Activated CD8-positive, alpha-beta T cell treated with anti-CD3 and anti-CD28 coated beads, Interleukin-2, amount 10 ng/mL, durations not matched to agents 7 days and 5 days (primary cell): ENCODE data around the gene GHDC. TPM values are rescaled to one million over a fixed set of nuclear protein-coding genes. Genes with fewer than 3 reads are reported as not detected.

ENCODE experiments used
- ATAC-seq: fragments of 150-1000 bp; cut with Tn5 transposase; one replicate; pipeline ENCODE4 v1.10.0; 2021; ENCODE audit warnings: moderate library complexity
- CTCF ChIA-PET: fragments of 350-600 bp; sonication (Branson Sonifier 250); formaldehyde crosslinking; loops from one replicate; lab custom pipeline; 2021; ENCODE audit warnings: antibody characterized with exemption; lab: Charles Lee
- POLR2A ChIA-PET: fragments of 350-600 bp; sonication (Branson Sonifier 250); formaldehyde crosslinking; loops from one replicate; lab custom pipeline; 2021; ENCODE audit warnings: antibody characterized with exemption; lab: Charles Lee
- DNase-seq: peaks from one replicate; pipeline ENCODE4 v3.0.0-alpha.2; 2020
- H3K27ac Mint-ChIP-seq: one replicate; pipeline ENCODE4 v1.8.0; 2021; ENCODE audit warnings: mild to moderate bottlenecking, mixed read lengths
- H3K27me3 Mint-ChIP-seq: one replicate; pipeline ENCODE4 v1.8.0; 2021; ENCODE audit warnings: low read depth, mixed read lengths
- H3K36me3 Mint-ChIP-seq: one replicate; pipeline ENCODE4 v1.8.0; 2021; ENCODE audit warnings: low read depth, mixed read lengths
- H3K4me1 Mint-ChIP-seq: one replicate; pipeline ENCODE4 v1.8.0; 2021; ENCODE audit warnings: low read depth, mixed read lengths
- H3K4me3 Mint-ChIP-seq: one replicate; pipeline ENCODE4 v1.8.0; 2021; ENCODE audit warnings: mild to moderate bottlenecking, mixed read lengths
- H3K9me3 Mint-ChIP-seq: one replicate; pipeline ENCODE4 v1.8.0; 2022; ENCODE audit warnings: mixed read lengths; ENCODE audit not compliant: insufficient read depth
- total RNA-seq, 2 experiments: library from RNA; stranded (reverse); gene quantifications; one replicate each; pipeline ENCODE4 v1.2.3, GENCODE V29; 2021

Gene GHDC
- total RNA-seq, 2 experiments from 2014 or later, result 16.6 to 17.2 TPM

DNA sequence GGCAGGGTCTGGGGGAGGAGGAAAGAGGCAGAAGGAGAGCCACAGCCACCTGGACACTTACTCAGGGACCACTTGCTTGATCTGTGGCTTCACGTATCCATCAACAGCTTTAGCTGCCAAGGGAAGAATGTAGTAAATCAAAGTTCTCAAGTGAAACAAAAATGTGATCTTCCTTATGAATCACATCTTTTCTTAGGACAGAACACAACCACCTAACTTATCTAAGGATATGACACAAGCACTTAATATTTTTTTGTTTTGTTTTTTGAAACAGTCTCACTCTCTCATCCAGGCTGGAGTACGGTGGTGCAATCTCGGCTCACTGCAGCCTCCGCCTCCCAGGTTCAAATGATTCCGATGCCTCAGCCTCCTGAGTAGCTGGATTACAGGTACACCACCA lies 8.4 kb upstream of the GHDC start:
- POLR2A ChIA-PET, result no interaction called here

DNA sequence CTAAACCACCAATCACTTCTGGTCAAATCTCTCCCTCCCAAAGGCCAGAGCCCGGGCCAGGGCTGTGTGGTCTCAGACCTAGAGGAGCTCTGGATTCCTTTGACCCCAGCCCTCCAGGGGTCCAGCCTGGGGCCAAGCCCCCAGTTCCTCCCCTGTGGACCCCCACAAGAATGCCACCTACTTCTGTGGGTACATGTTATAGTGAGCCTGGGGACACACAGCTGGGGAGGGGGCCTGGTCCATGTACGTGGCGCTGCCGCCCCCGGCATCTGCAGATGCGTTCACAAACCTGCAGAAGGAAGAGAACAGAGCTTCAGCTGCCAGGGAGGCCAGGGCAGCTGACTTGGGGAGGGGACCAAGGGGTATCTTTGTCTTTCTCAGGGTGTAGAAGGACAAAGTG lies 7.9 kb upstream of the GHDC start:
- ChIA-PET POLR2A (interaction anchor here (0.9 kb wide), 1 partner anchor 17 kb away, joined by 3 read pairs; the partner anchor contains the start of gene HCRT), CTCF (interaction anchor here (1.1 kb wide), 1 partner anchor 39 kb away, joined by 3 read pairs; no protein-coding TSS in a partner anchor)
- ATAC-seq (no peak), DNase-seq (no peak)
- peaks cover 43% of the 10 kb centered on the region for H3K36me3 Mint-ChIP-seq
- no peaks in the 10 kb centered on the region for H3K4me1 Mint-ChIP-seq
- no peaks in the 10 kb centered on the region for H3K27me3 Mint-ChIP-seq
- H3K9me3 Mint-ChIP-seq, result no peaks in the 10 kb centered on the region
- no peak overlapping the region for H3K4me3 Mint-ChIP-seq
- H3K27ac Mint-ChIP-seq, result no peak overlapping the region

More for the DNA sequence above, 8.4 kb upstream of the GHDC start:
- H3K4me1 Mint-ChIP-seq, result no peaks in the 10 kb centered on the region
- no peak for ATAC-seq
- no peaks in the 10 kb centered on the region for H3K27me3 Mint-ChIP-seq
- no peaks in the 10 kb centered on the region for H3K9me3 Mint-ChIP-seq
- no peak for DNase-seq
- CTCF ChIA-PET, result no interaction called here
- no peak overlapping the region for H3K4me3 Mint-ChIP-seq
- H3K36me3 Mint-ChIP-seq, result peaks cover 48% of the 10 kb centered on the region
- H3K27ac Mint-ChIP-seq, result no peak overlapping the region

DNA sequence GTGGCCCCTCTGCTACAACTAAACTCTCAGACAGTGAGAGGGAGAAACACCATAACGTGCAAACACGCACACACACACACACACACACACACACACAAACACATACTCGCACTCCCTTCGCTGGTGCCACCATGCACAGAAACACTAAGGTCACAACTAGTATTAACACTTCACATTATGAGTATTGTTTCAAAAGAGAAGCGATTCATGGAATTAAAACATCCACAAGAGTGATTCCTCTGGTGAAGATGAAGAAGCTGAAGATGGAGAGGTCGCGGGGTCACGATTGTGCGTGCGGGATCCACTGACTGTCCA lies 7.1 kb upstream of the GHDC start:
- POLR2A ChIA-PET, result interaction anchor here (0.9 kb wide), 1 partner anchor 16 kb away, joined by 3 read pairs; the partner anchor contains the start of gene HCRT
- no peak overlapping the region for H3K4me3 Mint-ChIP-seq
- CTCF ChIA-PET, result interaction anchor here (1.1 kb wide), 1 partner anchor 38 kb away, joined by 3 read pairs; no protein-coding TSS in a partner anchor
- ATAC-seq, result no peak
- no peaks in the 10 kb centered on the region for H3K4me1 Mint-ChIP-seq
- H3K9me3 Mint-ChIP-seq, result no peaks in the 10 kb centered on the region
- H3K27ac Mint-ChIP-seq, result peak overlapping the region; percentile 0
- no peaks in the 10 kb centered on the region for H3K27me3 Mint-ChIP-seq
- DNase-seq, result no peak
- peaks cover 42% of the 10 kb centered on the region for H3K36me3 Mint-ChIP-seq

DNA sequence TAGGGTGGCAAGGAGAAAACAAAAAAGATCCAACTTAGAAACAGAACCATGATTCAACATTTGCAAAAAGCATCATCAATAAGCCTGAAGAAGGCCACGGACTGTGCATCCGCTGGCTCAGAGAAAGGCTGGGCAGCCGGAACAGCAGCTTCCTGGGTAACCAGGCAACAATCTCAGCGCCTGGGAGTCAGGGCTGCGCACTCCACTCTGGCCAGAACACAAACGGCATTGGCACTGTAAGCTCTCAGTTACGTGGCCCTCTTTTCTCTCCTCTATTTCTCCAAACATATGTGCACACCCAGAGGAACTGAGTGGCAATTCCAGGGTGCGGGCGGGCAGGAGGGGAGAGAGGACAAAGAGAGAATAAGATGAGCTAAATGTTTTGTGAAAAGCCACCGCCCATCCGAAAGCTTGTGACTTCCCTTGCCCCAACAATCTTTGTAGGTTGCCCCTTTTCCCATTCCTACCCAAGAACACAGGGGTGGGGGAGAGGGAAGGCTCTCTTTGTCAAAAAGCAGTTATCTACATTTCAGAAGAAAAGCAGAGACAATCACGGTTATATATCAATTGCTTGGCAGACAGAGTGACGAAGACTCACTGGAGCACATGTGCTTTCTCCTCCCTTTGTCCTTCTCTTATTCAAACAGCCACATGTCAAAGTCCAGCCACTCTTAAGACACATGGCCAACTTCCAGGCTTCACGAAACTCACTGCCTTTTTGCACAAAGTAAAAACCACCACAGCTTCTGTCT lies 6.6 kb upstream of the GHDC start:
- no peaks in the 10 kb centered on the region for H3K27me3 Mint-ChIP-seq
- no peaks in the 10 kb centered on the region for H3K9me3 Mint-ChIP-seq
- ChIA-PET POLR2A (interaction anchor here (0.8 kb wide), 2 partner anchors 16 to 87 kb away, joined by 3 to 5 read pairs; partner anchors contain the start of genes HCRT and STAT5A), CTCF (interaction anchor here (1.1 kb wide), 2 partner anchors 21 to 38 kb away, joined by 3 to 6 read pairs; no protein-coding TSS in a partner anchor)
- peak overlapping the region; percentile 43 for H3K27ac Mint-ChIP-seq
- ATAC-seq, result no peak
- DNase-seq, result no peak
- H3K4me1 Mint-ChIP-seq, result no peaks in the 10 kb centered on the region
- H3K4me3 Mint-ChIP-seq, result no peak overlapping the region
- peaks cover 38% of the 10 kb centered on the region for H3K36me3 Mint-ChIP-seq

DNA sequence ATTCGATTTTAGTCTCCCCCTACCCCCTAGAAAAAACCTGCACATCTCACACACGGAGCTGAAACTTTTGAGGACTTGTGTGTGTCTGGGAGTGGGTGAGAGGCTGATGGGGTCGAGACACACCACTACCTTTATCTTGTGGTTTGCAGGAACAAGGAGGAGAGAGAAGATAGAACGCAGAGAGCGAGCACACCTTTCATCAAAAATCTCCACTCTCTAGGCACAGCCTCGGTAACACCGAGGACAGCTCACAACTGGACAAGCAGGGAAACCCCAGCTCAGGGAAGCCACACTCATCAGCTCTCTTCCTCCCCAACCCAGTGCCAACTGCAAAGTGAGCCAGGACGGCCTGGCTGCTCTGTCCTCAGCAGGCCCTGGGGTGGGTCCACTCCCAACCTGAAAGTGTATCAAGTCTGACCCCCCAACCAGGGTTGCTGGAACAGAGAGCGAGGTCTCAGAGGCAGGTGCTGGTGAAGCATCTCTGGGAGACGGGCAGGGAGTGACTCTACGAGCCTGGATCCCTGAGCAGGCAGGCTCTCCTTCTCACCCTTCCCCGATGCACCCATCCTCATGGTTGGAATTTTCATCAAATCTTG lies 5.2 kb upstream of the GHDC start:
- ATAC-seq (no peak), DNase-seq (no peak)
- H3K36me3 Mint-ChIP-seq, result peaks cover 30% of the 10 kb centered on the region
- CTCF ChIA-PET, result interaction anchor here (1.2 to 6.5 kb wide), 2 partner anchors 17 to 23 kb away, joined by 4 to 72 read pairs; partner anchors contain the start of genes HCRT and KCNH4
- H3K9me3 Mint-ChIP-seq, result no peaks in the 10 kb centered on the region
- no peaks in the 10 kb centered on the region for H3K27me3 Mint-ChIP-seq
- H3K4me1 Mint-ChIP-seq, result peaks cover under 1% of the 10 kb centered on the region
- no peak overlapping the region for H3K4me3 Mint-ChIP-seq
- POLR2A ChIA-PET, result no interaction called here
- H3K27ac Mint-ChIP-seq, result no peak overlapping the region

DNA sequence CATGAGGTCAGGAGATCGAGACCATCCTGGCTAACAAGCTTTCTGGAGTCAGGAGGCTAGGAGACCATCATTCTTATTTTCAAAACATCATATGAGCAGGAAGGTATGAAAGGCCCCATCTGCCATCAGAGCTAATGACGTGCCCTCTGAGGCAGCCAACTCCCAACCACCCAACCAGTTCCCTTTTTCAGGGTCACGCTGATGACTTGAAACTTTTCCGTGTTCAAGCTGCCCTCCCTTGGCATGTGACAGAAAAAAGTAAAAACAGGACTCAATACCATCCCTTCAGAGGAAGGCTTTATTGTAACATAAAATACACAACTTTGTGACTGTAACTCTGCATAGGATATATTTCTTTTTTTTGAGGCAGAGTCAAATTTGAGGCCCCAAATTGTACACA lies 4.6 kb upstream of the GHDC start:
- H3K27ac Mint-ChIP-seq, result no peak overlapping the region
- DNase-seq, result no peak
- CTCF ChIA-PET, result interaction anchor here (1.2 to 6.5 kb wide), 3 partner anchors 16 to 25 kb away, joined by 3 to 72 read pairs (median 4); partner anchors contain the start of genes HCRT and KCNH4
- H3K36me3 Mint-ChIP-seq, result peaks cover 25% of the 10 kb centered on the region
- H3K4me1 Mint-ChIP-seq, result peaks cover 5% of the 10 kb centered on the region
- no peak for ATAC-seq
- H3K4me3 Mint-ChIP-seq, result no peak overlapping the region
- no peaks in the 10 kb centered on the region for H3K27me3 Mint-ChIP-seq
- POLR2A ChIA-PET, result interaction anchor here (0.7 kb wide), 1 partner anchor 382 kb away, joined by 3 read pairs; no protein-coding TSS in a partner anchor
- H3K9me3 Mint-ChIP-seq, result no peaks in the 10 kb centered on the region

DNA sequence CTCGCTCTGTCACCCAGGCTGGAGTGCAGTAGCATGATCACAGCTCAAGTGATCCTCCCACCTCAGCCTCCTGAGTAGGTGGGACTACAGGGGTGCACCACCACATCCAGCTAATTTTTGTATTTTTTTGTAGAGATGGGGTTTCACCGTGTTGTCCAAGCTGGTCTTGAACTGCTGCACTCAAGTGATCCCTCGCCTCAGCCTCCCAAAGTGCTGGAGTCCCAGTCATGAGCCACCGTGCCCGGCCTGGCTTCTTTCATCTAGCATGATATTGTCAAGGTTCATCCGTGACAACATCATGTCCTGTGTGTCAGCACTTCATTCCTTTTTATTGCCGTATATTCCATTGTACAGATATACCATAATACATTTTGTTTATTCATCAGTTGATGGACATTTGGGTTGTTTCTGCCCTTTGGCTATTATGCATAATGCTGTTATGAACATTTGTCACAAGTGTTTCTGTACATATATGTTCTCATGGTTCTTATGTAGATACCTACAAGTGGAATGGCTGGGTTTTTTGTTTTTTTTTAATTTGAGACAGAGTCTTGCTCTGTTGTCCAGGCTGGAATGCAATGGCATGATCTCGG lies 3.4 kb upstream of the GHDC start:
- Mint-ChIP-seq H3K4me1 (peaks cover 17% of the 10 kb centered on the region), H3K27ac (no peak overlapping the region), H3K9me3 (no peaks in the 10 kb centered on the region), H3K27me3 (no peaks in the 10 kb centered on the region), H3K36me3 (peaks cover 16% of the 10 kb centered on the region), H3K4me3 (no peak overlapping the region)
- ChIA-PET POLR2A (no interaction called here), CTCF (interaction anchor here (1.0 to 6.5 kb wide), 3 partner anchors 15 to 26 kb away, joined by 3 to 72 read pairs (median 3); partner anchors contain the start of genes HCRT and KCNH4)
- no peak for ATAC-seq
- DNase-seq, result no peak

DNA sequence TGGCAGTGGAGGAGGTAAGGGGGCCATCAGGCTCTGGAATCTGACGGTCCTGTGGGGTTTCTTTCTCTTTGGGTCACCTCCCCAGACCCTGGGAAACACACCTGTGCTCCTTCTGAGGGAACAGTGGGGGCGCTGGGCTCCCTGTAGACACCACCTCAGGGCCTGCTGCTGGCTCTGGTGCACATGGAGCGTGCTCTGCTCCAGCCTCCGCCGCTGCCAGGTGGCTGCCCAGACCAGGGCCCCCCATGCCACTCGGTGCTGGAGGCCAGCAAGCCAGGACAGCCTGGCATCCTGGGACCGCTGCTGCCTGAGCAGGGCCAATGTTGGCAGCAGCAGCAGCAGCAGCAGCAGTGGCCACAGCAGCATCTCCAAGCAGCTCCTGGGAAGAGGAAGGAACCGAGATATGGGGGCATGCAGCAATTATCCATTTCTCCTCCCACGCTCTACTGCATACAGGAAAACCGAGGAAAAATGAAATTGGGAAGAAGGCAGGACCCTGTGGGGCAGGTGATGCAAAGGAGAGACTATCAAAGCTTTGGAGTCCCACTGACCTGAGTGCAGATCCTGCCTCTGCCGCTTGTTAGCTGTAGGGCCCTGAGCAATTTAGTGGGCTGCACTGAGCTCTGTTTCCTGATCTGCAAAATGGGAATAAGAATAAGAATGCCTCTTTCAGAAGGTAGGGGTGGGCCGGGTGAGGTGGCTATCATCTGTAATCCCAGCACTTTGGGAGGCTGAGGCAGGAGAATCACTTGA lies 902 bp downstream of the GHDC start:
- Mint-ChIP-seq H3K9me3 (no peaks in the 10 kb centered on the region), H3K4me1 (peaks cover 32% of the 10 kb centered on the region), H3K36me3 (no peaks in the 10 kb centered on the region), H3K27ac (peak overlapping the region; percentile 96), H3K4me3 (peak overlapping the region; percentile 92), H3K27me3 (no peaks in the 10 kb centered on the region)
- ChIA-PET CTCF (interaction anchor here (0.9 to 6.5 kb wide), 9 partner anchors 10 to 324 kb away, joined by 3 to 72 read pairs (median 4); partner anchors contain the start of genes HCRT and KCNH4), POLR2A (interaction anchor here (0.8 to 1.7 kb wide), 7 partner anchors 14 to 176 kb away, joined by 3 to 6 read pairs (median 3); partner anchors contain the start of genes DHX58, DNAJC7 and STAT5A)
- ATAC-seq (no peak), DNase-seq (no peak)

DNA sequence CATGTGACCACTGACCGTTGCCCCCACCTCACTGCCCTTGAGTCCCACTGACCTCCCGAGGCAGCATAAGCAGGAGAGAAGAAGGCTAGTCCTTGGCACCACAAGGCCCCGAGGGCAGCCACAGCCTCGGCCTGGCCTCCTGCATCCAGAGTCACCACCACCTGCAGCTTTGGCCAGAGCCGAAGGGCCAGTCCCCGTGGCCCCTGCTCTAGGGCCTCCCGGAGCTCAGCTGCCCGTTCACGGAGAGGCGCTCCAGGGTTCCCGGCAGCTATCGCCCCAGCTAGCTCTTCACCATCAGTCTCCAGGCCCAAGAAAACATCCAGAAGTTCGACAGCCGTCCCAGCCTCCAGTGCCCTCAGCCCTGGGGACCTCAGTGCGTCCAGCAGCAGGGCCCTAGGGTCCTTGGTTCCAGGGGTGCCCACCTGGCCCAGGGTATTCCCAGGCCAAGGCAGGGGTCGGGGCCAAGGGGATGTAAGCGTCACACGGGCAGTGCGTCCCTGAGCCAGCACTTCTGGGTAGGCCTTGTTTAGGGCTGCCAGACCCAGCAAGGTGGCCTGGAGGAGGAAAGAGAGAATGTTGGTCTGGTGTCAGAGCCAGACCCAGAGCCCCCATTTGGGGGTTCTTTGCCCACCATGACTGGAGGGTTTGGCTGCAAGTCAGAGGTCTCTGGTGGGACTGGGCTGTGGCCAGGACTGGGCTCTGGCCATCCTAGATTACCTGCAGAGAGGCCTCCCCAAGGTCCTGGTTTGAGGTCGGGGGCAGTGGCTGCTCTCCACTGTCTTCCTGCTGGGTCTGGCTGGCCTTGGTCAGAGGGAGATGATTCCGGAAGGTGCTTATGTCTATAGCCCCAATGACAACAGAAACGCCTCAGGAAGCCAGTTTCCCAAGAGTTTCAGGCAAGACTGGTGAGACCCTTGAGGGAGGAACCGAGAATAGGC lies 1.8 kb downstream of the GHDC start:
- H3K27me3 Mint-ChIP-seq, result no peaks in the 10 kb centered on the region
- CTCF ChIA-PET, result interaction anchor here (6.5 kb wide), 1 partner anchor 10 kb away, joined by 72 read pairs; the partner anchor contains the start of genes HCRT and KCNH4
- no peaks in the 10 kb centered on the region for H3K36me3 Mint-ChIP-seq
- peak overlapping the region; percentile 92 for H3K4me3 Mint-ChIP-seq
- no peak for DNase-seq
- POLR2A ChIA-PET, result interaction anchor here (0.5 kb wide), 1 partner anchor 226 kb away, joined by 6 read pairs; the partner anchor contains the start of gene CNP
- H3K9me3 Mint-ChIP-seq, result no peaks in the 10 kb centered on the region
- no peak for ATAC-seq
- H3K27ac Mint-ChIP-seq, result peak overlapping the region; percentile 34
- peaks cover 35% of the 10 kb centered on the region for H3K4me1 Mint-ChIP-seq

DNA sequence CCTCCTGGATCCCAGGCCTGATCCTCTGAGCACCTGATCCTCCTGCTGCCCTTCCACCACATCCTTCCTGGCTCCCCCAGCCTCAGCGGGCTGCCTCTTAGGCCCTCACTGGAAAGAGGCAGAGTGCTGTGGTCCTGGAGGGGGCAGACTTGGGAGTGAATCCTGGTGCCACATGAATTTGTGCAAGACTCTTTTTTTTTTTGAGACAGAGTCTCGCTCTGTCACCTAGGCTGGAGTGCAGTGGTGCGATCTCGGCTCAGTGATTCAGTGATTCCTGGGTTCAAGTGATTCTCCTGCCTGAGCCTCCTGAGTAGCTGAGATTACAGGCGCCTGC lies 3.1 kb downstream of the GHDC start:
- peaks cover 35% of the 10 kb centered on the region for H3K4me1 Mint-ChIP-seq
- ATAC-seq (no peak), DNase-seq (no peak)
- H3K27me3 Mint-ChIP-seq, result no peaks in the 10 kb centered on the region
- H3K4me3 Mint-ChIP-seq, result no peak overlapping the region
- CTCF ChIA-PET, result no interaction called here
- H3K36me3 Mint-ChIP-seq, result no peaks in the 10 kb centered on the region
- H3K27ac Mint-ChIP-seq, result no peak overlapping the region
- POLR2A ChIA-PET, result no interaction called here
- H3K9me3 Mint-ChIP-seq, result no peaks in the 10 kb centered on the region
